NCI-H748 (cell line): ENCODE data around the gene SYNJ2.
"Not testable (repeated sequence)": the region's sequence is repeated elsewhere in the genome, so short reads cannot be mapped to it uniquely, and the experiment has no call there.

Source experiments
- DNase-seq: peaks from one replicate; lab custom pipeline; 2025; ENCODE audit not compliant: unreplicated experiment; lab: John Stamatoyannopoulos, UW

SYNJ2 gene

GRCh38 chr6:157956171-157956730 is 25.4 kb upstream of the SYNJ2 start:
- no peak for DNase-seq

DNA sequence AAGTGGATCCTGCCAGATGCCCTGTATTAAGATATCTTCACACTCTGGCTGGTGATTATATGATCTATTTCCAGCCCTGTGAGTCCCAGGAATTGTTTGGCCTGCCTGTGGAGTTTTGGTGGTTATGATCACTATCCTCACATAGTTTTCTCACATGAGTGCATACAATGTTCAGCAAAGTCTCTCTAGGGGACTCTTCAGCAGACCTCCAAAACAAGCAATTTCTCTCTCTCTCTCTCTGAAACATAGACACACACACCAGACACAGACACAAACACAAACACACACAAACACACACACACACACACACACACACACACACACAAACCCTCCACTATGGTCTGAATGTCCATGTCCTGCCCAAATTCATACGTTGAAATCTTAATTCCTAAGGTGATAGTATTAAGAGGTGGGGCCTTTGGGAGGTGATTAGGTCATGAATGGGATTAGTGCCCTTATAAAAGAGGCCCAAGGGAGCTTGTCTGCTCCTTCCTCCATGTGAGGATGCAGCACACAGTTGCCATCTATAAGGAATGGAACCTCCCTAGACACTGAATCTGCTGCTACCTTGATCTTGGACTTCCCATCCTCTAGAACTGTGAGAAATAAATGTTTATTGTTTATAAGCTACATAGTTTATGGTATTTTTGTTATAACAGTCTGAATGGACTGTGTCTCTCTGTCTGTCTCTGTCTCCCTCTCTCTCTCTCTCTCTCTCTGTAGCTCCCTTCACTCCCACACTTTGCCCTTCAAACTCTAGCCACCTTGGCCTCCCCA is 22.0 kb upstream of the SYNJ2 start:
- DNase-seq, result no peak

DNA sequence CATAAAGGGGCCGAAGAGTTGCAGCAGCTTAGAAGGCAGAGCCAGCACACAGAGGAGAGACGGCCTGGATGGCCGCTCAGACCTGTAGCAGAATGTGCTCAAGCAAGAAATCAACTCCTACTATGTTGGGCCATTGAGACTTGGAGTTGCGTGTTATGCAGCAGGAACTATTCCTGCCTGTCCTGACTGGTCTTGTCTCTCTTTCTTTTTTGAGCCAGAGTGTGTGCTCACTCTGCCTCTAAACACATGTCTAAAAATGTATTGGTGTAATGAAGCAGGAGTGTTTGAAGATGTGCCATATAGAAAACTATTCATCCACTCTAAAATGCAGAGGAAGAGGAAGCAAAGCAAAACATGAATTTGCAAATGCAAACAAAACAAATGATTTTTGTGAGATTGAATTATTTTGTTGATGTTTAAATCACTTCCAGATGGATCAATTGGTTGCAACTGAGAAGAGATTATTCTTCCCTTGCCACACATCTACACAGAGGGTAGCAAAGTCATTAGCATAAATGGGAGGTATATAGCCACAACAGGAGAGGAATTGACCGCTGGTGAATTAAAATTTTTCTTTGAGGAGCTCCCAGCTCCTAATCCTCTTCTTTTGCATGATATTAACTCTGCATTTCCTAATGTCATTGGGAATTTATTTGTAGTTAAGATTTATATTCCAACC is 20.4 kb upstream of the SYNJ2 start:
- no peak for DNase-seq

DNA sequence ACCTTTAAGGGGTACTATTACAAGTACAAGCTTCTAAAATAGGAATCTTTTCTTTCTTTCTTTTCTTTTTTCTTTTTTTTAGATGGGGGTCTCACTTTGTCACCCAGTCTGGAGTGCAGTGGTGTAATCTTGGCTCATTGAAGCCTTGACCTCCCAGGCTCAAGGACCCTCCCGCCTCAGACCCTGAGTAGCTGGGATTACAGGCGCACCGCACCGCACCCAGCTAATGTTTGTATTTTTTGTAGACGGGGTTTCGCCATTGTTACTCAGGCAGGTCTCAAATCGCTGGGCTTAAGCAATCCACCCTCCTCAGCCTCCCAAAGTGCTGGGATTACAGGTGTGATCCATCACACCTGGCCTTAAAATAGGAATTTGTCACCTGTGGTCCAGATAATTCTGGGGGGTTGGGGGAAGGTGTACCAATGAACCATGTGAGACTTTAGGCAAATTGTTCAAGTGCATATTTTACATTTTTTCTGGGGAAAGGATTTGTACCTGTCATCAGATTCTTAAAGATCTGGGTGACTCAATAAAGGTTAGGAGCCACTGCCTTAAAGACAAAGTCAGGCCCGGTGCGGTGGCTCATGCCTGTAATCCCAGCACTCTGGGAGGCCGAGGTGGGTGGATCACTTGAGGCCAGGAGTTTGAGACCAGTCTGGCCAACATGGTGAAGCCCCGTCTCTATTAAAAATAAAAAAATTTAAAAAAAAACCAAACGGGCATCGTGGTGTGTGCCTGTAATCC is 19.7 kb upstream of the SYNJ2 start:
- no peak for DNase-seq

DNA sequence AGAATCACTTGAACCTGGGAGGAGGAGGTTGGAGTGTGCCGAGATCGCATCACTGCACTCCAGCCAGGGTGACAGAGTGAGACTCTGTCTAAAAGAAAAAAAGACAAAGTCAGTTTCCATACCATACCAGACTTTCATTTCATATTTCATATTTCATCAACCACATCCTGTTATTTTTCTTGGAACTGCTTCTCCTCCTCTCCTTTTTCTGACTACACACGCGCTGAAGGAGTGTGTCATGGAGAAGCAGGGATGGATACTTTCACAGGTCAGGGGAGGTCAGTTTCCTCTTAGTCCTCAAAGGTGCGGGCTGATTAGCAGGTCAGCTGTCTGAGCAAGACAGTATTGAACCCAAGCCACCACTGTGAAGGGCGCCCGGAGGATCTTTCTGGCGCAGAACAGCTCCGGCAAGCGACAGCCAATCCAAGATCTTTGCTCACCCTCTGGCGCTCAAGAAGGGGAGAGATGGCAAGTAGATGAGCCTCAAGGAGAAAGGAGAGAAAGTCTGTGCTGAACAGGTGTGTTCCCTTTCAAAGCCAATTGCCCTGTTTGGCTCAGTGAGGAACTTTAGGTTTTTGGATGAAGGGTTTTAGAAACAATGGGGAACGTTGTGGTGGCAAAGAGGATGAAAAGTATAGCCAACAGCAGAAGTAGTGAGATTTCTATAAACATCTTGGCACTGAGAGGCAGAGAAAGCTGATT is 18.9 kb upstream of the SYNJ2 start:
- no peak for DNase-seq

DNA sequence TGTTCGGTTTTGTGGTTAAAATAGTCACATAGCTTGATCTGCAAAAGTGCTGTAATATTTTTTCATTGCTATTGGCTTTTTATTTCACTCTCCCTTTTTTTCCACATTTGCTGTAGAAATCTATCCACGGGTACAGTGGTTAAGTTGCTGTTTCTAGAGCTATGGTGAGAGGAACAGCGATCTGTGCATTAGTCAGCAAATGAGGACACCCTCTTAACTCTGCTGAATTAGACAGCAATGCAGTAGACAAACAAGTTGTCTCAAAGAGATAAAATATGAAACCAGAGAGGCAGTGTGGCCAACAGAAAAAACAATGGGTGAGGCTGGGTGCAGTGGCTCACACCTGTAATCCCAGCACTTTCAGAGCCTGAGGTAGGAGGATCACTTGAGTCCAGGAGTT is 17.6 kb upstream of the SYNJ2 start:
- no peak for DNase-seq

GRCh38 chr6:157965387-157965786 is 16.3 kb upstream of the SYNJ2 start:
- DNase-seq, result no peak

DNA sequence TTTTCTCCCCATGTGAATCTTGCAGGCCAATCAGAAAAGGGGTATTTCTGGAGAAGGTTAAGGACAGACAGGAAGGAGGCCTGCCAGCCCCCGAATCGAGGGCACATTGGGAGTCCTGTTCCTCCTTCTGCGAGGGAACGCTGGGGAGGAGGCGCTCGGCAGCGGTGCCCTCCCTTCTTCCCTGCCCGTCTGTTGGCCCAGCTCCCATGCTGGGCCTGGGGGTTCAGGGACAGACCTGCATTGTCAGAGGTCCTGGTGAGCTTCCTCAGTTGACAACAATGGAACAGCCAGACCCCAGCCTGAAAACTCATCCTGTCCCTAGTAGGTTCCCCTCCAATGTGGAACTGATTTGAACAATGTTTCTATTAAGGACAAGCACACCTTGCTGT is 15.1 kb upstream of the SYNJ2 start:
- no peak for DNase-seq

- peak; percentile 87 for DNase-seq
Measured at GRCh38 chr6:157967020-157967419, 14.6 kb upstream of the SYNJ2 start.

DNA sequence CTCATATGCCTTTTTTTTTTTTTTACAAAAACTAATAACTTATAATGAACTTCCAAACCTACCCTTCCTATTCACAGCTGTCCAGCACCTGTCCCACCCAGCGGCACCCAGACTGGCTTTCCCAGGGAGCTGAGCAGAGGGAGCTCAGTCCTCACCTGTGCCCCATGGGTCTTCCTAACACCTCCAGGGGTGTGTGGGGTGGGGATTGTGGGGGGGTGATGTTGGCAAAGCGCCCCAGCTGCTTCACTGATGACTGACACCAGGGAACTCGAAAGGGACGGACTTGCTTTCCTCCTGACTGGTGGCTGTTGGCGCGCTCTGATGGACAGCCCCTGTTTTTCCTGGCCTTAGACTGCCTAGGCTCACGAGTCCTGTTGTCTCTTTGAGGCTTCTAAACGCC is 14.2 kb upstream of the SYNJ2 start:
- DNase-seq, result no peak

- DNase-seq, result not testable (repeated sequence)
Measured at GRCh38 chr6:157972177-157972576, 9.5 kb upstream of the SYNJ2 start.

DNA sequence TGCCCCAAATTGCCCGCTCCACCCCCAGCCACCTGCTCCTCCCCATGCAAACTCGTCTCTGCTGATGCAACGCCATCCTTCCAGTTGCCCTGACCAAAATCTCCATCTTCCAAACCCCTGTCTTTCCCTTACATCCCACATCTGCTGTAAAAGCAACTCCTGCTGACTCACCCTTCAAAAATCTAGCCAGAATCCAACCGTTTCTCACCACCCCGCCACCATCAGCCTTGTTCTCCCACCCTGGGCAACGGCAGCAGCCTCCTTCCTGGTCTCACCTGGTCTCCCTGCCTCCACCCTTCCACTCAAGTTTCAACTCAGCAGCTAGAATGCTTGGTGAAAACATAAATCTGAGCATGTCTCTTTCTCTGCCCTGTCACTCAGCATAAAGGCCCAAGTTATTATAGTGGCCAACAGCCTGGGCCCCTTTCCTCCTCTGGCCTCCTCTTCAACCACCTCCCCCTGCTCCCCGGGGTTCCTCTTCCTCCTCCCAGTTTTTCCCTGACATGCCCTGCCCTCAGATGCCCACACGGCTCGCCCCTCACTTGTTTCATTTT is 7.2 kb upstream of the SYNJ2 start:
- no peak for DNase-seq

DNA sequence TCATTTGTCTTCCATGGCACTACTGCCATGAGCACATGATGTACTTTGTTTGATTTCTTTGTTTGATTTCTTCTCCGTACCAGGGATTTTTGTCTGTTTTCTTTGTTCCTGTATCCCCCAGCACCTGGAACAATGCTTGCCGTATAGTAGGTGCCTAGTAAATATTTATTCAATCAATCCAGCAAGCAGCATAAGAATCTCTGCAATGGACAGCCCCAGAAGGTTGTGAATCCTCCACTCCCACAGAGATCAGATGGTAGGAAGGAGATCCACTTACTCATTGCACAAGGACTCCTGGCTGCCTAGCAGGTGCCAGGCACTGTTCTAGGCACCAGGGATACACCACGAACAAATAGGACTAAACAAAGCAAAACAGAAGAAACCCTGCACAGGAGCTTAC is 6.7 kb upstream of the SYNJ2 start:
- DNase-seq, result peak; percentile 36

- DNase-seq, result no peak
Measured at GRCh38 chr6:157975456-157975855, 6.2 kb upstream of the SYNJ2 start.

DNA sequence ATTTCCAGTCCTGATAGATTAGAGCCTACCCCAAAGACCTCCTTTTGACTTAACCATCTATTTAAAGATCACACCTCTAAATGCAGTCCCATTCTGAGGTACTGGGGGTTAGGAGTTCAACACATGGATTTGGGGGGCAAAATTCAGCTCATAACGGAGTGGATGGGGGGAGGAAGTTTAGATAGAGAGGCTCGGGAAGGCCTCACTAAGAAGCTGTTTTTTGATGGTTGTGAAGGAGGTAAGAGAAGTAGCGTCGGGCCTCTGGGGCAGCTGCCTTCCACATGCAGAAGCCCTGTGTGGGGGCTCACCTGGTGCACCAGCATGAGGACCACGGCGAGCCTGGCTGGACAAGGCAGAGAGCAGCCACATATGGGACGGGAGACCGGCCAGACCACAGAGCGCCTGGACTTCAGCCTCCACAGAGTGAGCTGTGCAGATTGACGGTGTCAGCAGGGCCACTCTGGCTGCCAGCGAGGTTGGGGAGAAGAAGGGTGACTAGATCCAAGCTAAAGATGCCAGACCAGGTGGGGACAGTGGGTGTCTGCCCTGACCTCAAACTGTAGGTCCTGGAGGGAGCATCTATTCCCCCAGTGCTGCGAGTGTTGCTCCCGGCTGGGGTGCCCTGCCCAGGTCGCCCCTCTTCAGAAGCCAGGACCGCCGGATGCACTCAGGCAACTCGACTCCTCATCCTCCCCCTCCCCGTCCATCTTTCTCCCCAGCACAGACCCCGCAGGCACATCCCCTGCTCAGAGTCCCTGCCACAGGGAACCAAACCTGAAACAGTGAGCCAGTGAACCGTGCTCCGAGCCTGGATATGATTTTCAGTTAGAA is 5.1 kb upstream of the SYNJ2 start:
- no peak for DNase-seq

- DNase-seq, result no peak
Measured at GRCh38 chr6:157977176-157977804, 4.4 kb upstream of the SYNJ2 start.

DNA sequence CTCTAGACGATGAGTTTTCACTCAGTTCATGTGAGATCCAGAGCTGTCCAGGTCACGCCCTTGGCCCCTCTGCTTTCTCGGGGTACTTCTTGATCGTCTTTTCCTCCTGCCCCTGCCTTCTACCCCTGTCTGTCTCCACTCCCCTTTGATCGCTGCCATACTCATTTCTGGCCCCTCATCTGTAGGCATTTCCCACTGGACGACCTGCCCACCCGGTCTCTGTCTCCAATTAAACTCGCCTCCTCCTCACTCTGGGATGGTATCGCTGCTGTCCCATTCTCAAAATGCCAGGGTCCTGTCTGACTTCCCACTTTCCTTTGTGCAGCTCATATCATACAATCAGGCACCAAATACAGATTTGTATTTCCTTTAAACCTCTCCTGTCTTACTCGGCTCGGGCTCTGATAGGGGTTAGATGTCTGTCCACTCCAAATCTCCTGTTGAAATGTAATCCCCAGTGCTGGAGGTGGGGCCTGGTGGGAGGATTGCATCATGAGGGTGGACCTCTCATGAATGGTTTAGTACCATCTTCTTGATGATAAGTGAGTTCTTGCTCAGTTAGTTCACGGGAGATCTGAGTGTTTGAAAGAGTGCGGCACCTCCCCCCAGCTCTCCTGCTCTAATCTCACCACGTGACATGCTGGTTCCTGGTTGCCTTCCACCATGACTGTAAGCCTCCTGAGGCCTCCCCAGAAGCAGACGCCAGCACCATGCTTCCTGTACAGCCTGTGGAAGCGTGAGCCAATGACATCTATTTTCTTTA is 3.5 kb upstream of the SYNJ2 start:
- no peak for DNase-seq

DNA sequence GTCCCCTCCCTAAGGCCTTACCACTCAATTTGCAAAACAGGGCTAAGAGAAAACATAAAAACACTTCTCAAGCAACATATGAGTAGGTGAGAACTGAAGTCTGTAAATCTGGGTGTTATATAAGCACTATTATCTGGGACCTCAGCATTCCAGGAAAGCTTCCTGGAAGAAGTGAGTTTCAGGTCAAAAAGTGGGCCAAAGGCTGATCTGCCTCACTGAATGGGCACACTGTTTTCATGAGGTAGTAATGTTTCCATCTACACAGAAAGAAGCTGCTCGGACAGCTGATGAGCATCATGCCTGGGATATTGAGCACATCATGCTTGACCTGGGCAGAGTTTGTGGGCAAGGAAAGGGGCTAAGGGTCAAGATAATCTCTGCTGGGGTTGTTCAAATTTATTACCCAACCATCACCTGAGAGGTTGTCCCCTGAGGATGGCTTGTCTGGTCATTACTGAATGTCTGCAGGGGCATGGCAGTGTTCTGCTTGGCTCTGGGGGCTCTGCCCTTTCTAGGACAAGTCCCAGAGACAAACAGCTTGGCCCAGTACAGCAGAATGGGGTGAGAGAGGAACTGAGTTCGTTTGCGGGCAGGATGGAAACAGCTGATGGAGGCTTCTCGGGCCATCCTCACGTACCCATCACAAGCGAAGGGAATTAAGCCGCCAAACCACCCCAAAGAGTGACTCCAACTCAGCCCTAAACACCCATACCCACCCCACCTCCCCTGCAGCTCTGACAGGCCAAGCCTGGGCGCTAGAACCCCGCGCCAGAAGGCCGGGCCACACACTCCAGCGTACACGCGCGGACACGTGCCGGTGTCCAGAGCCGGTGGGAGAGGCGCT is 1.2 kb upstream of the SYNJ2 start:
- no peak for DNase-seq
